ENCODE data around the gene CKAP2L.

DNA sequence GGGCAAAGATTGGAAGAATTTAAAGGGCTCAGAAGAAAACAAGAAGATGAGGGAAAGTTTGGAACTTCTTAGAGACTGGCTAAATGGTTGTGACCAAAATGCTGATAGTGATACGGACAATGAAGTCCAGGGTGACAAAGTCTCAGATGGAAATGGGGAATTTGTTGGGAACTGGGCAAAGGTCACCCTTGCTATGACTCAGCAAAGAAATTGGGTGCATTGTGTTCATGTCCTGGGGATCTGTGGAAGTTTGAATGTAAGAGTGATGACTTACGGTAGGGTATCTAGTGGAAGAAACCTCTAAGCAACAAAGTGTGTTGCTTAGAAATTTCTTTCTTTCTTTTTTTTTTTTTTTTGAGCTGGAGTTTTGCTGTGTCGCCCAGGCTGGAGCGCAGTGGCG, 25.9 kb upstream of the CKAP2L start:
- TF ChIP-seq CTCF (IDR thresholded peaks at IDR 0.05), result no peak
- TF ChIP-seq POLR2A (IDR thresholded peaks at IDR 0.05), result no peak

Data from thyroid gland (tissue), 4 donors.